Measurements from ENCODE around the gene GRIA4.

Gene GRIA4

GRCh38 chr11:105857728-105858127, 247.9 kb downstream of the GRIA4 start:
- no peaks in the 10 kb centered on the region for H3K36me3 ChIP-seq (ENCODE audit: insufficient read depth, low read length)
- TF ChIP-seq CTCF (conservative IDR thresholded peaks at IDR 0.05; ENCODE audit: low read length) (no peak), EZH2phosphoT487 (IDR thresholded peaks at IDR 0.05; ENCODE audit: borderline replicate concordance) (no peak)
- H3K4me3 ChIP-seq (ENCODE audit: low read length, poor library complexity, severe bottlenecking) = no peak overlapping the region
- H3K9me3 ChIP-seq (ENCODE audit: insufficient read depth, low read depth, low read length) = no peaks in the 10 kb centered on the region
- H3K9ac ChIP-seq (ENCODE audit: low read depth, low read length, poor library complexity, severe bottlenecking) = no peak overlapping the region
- H4K20me1 ChIP-seq (ENCODE audit: insufficient read depth, low read length, poor library complexity, severe bottlenecking) = no peaks in the 10 kb centered on the region
- H3K4me2 ChIP-seq (ENCODE audit: low read depth, low read length, poor library complexity, severe bottlenecking) = no peak overlapping the region
- H3K27me3 ChIP-seq (ENCODE audit: insufficient read depth, low read length, poor library complexity, severe bottlenecking) = no peaks in the 10 kb centered on the region
- H3F3A ChIP-seq (ENCODE audit: low read depth) = no peaks in the 10 kb centered on the region
- H2AFZ ChIP-seq (ENCODE audit: low read length) = no peak overlapping the region
- no peaks in the 10 kb centered on the region for H3K4me1 ChIP-seq (ENCODE audit: insufficient read depth, low read length, poor library complexity, severe bottlenecking)
- no peaks in the 10 kb centered on the region for H3K79me2 ChIP-seq (ENCODE audit: insufficient read depth, low read length)
- no peaks in the 10 kb centered on the region for H3K9me2 ChIP-seq (replicated peaks; ENCODE audit: low read depth, low read length)

- no peak overlapping the region for H3K4me3 ChIP-seq (ENCODE audit: low read length, poor library complexity, severe bottlenecking)
- H2AFZ ChIP-seq (ENCODE audit: low read length) = no peak overlapping the region
- no peaks in the 10 kb centered on the region for H4K20me1 ChIP-seq (ENCODE audit: insufficient read depth, low read length, poor library complexity, severe bottlenecking)
- H3F3A ChIP-seq (ENCODE audit: low read depth) = no peaks in the 10 kb centered on the region
- H3K27me3 ChIP-seq (ENCODE audit: insufficient read depth, low read length, poor library complexity, severe bottlenecking) = no peaks in the 10 kb centered on the region
- no peak for TF ChIP-seq CTCF (conservative IDR thresholded peaks at IDR 0.05; ENCODE audit: low read length)
- no peak for TF ChIP-seq EZH2phosphoT487 (IDR thresholded peaks at IDR 0.05; ENCODE audit: borderline replicate concordance)
- no peaks in the 10 kb centered on the region for H3K4me1 ChIP-seq (ENCODE audit: insufficient read depth, low read length, poor library complexity, severe bottlenecking)
- H3K9me3 ChIP-seq (ENCODE audit: insufficient read depth, low read depth, low read length) = no peaks in the 10 kb centered on the region
- no peaks in the 10 kb centered on the region for H3K9me2 ChIP-seq (replicated peaks; ENCODE audit: low read depth, low read length)
- no peaks in the 10 kb centered on the region for H3K79me2 ChIP-seq (ENCODE audit: insufficient read depth, low read length)
- H3K9ac ChIP-seq (ENCODE audit: low read depth, low read length, poor library complexity, severe bottlenecking) = no peak overlapping the region
- no peak overlapping the region for H3K4me2 ChIP-seq (ENCODE audit: low read depth, low read length, poor library complexity, severe bottlenecking)
- H3K36me3 ChIP-seq (ENCODE audit: insufficient read depth, low read length) = no peaks in the 10 kb centered on the region
Observed at GRCh38 chr11:105858841-105859240, 249.0 kb downstream of the GRIA4 start.

- no peak overlapping the region for H3K9ac ChIP-seq (ENCODE audit: low read depth, low read length, poor library complexity, severe bottlenecking)
- no peaks in the 10 kb centered on the region for H3K4me1 ChIP-seq (ENCODE audit: insufficient read depth, low read length, poor library complexity, severe bottlenecking)
- H3K27me3 ChIP-seq (ENCODE audit: insufficient read depth, low read length, poor library complexity, severe bottlenecking) = no peaks in the 10 kb centered on the region
- no peak overlapping the region for H2AFZ ChIP-seq (ENCODE audit: low read length)
- no peak overlapping the region for H3K4me3 ChIP-seq (ENCODE audit: low read length, poor library complexity, severe bottlenecking)
- H3K4me2 ChIP-seq (ENCODE audit: low read depth, low read length, poor library complexity, severe bottlenecking) = no peak overlapping the region
- H3K36me3 ChIP-seq (ENCODE audit: insufficient read depth, low read length) = no peaks in the 10 kb centered on the region
- no peaks in the 10 kb centered on the region for H3K79me2 ChIP-seq (ENCODE audit: insufficient read depth, low read length)
- no peaks in the 10 kb centered on the region for H4K20me1 ChIP-seq (ENCODE audit: insufficient read depth, low read length, poor library complexity, severe bottlenecking)
- H3K9me2 ChIP-seq (replicated peaks; ENCODE audit: low read depth, low read length) = no peaks in the 10 kb centered on the region
- no peaks in the 10 kb centered on the region for H3F3A ChIP-seq (ENCODE audit: low read depth)
- TF ChIP-seq CTCF (conservative IDR thresholded peaks at IDR 0.05; ENCODE audit: low read length) (no peak), EZH2phosphoT487 (IDR thresholded peaks at IDR 0.05; ENCODE audit: borderline replicate concordance) (no peak)
- H3K9me3 ChIP-seq (ENCODE audit: insufficient read depth, low read depth, low read length) = no peaks in the 10 kb centered on the region
Observed at GRCh38 chr11:105860105-105860504, 250.2 kb downstream of the GRIA4 start.

All from Loucy (cell line).